ENCODE data around the gene CCDC146. TPM values are rescaled to one million over a fixed set of nuclear protein-coding genes. Genes with fewer than 3 reads are reported as not detected.

CCDC146 gene
- total and polyA plus RNA-seq, 2 of the 13 experiments (the other 11 are each of a cell fraction or from before 2014, with no cell fraction given), result 2.4 to 4.1 TPM

- intact Hi-C loops (cut with micrococcal nuclease; ENCODE audit: unreplicated experiment), result no loop called here
- H3K9me3 ChIP-seq (ENCODE audit: low read length), result no peaks in the 10 kb centered on the region
- no peaks in the 10 kb centered on the region for H3K4me1 ChIP-seq (ENCODE audit: insufficient read depth, low read length)
- in situ Hi-C loops (cut with HindIII; ENCODE audit: extremely low pct_ligation_motif_present, low pct_unique_long_range_greater_than_20kb), result no loop called here
- no peak overlapping the region for H2AFZ ChIP-seq (ENCODE audit: low read length)
- CTCF ChIA-PET (ENCODE audit: low intra/inter-chr PET ratio, low total read pairs), result no interaction called here
- BruUV-seq (replicated peaks), result no TSS peak
- POLR2A ChIA-PET, result no interaction called here
- FAIRE-seq (no peak), DNase-seq (ENCODE audit: low spot score) (no peak), ATAC-seq (no peak)
- no peak overlapping the region for H3K4me3 ChIP-seq (replicated peaks in 1 of 3; ENCODE audit: insufficient read depth in 1 of 3, low read depth in 2 of 3, low read length in 3 of 3)
- no peak overlapping the region for H3K27ac ChIP-seq (ENCODE audit: extremely low read length, insufficient read depth, low read length)
- no peaks in the 10 kb centered on the region for H4K20me1 ChIP-seq (ENCODE audit: insufficient read depth, low read length)
- H3K27me3 ChIP-seq (ENCODE audit: control insufficient read depth in 1 of 2, insufficient read depth in 2 of 2, low read length in 2 of 2), result no peaks in the 10 kb centered on the region
- H3K36me3 ChIP-seq (replicated peaks in 1 of 2; ENCODE audit: control insufficient read depth in 1 of 2, insufficient read depth in 2 of 2, low read length in 2 of 2), result no peaks in the 10 kb centered on the region
- TF ChIP-seq ZMAT3 (CRISPR knock-in tag; conservative IDR thresholded peaks at IDR 0.05), result no peak
- TF ChIP-seq, protein P1, sequence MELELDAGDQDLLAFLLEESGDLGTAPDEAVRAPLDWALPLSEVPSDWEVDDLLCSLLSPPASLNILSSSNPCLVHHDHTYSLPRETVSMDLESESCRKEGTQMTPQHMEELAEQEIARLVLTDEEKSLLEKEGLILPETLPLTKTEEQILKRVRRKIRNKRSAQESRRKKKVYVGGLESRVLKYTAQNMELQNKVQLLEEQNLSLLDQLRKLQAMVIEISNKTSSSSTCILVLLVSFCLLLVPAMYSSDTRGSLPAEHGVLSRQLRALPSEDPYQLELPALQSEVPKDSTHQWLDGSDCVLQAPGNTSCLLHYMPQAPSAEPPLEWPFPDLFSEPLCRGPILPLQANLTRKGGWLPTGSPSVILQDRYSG (CRISPR knock-in tag; IDR thresholded peaks at IDR 0.05), result no peak
- TF ChIP-seq, protein P2, sequence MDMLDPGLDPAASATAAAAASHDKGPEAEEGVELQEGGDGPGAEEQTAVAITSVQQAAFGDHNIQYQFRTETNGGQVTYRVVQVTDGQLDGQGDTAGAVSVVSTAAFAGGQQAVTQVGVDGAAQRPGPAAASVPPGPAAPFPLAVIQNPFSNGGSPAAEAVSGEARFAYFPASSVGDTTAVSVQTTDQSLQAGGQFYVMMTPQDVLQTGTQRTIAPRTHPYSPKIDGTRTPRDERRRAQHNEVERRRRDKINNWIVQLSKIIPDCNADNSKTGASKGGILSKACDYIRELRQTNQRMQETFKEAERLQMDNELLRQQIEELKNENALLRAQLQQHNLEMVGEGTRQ (IDR thresholded peaks at IDR 0.05; ENCODE audit: low read depth, low read length), result 0 out of 2 replicates have a peak, but pooled peaks have one; percentile 12
- TF ChIP-seq, protein P2 (CRISPR knock-in tag; IDR thresholded peaks at IDR 0.05; ENCODE audit: borderline replicate concordance), result no peak
- TF ChIP-seq, protein P3, sequence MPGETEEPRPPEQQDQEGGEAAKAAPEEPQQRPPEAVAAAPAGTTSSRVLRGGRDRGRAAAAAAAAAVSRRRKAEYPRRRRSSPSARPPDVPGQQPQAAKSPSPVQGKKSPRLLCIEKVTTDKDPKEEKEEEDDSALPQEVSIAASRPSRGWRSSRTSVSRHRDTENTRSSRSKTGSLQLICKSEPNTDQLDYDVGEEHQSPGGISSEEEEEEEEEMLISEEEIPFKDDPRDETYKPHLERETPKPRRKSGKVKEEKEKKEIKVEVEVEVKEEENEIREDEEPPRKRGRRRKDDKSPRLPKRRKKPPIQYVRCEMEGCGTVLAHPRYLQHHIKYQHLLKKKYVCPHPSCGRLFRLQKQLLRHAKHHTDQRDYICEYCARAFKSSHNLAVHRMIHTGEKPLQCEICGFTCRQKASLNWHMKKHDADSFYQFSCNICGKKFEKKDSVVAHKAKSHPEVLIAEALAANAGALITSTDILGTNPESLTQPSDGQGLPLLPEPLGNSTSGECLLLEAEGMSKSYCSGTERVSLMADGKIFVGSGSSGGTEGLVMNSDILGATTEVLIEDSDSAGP (CRISPR knock-in tag; IDR thresholded peaks at IDR 0.05; ENCODE audit: borderline replicate concordance), result no peak
- H3K79me2 ChIP-seq (ENCODE audit: insufficient read depth, low read length), result no peaks in the 10 kb centered on the region
- H3K9ac ChIP-seq (ENCODE audit: insufficient read depth, low read depth, low read length), result no peak overlapping the region
- no peak overlapping the region for H3K4me2 ChIP-seq (ENCODE audit: low read depth, low read length)
- WGBS (ENCODE audit: low lambda C conversion rate), result 59% methylated on average over 2 of the region's 2 CpGs
These were observed 132.5 kb downstream of the CCDC146 start for GRCh38 chr7:77254915-77255314.
